RWPE1 (cell line): Measurements from ENCODE around the gene SORCS1.

Source experiments
- CTCF ChIA-PET: fragments of 350-600 bp; sonication (Branson Sonifier 250); formaldehyde crosslinking; extraction: SDS; loops from one replicate; lab custom pipeline; 2021; lab: Yijun Ruan, JAX
- POLR2A ChIA-PET: fragments of 400-600 bp; formaldehyde crosslinking; extraction: SDS; loops from one replicate; lab custom pipeline; 2020; ENCODE audit warnings: antibody characterized with exemption; ENCODE audit not compliant: low non-redundant PET; lab: Yijun Ruan, JAX
- DNase-seq: peaks from one replicate; pipeline ENCODE4 v3.0.0; 2012; ENCODE audit warnings: low spot score
- H3K27ac ChIP-seq: fragments of 450-650 bp; 2 replicates; pipeline ENCODE4 v1.5.1; 2017
- CTCF ChIP-seq: fragments of 450-650 bp; conservative IDR thresholded peaks from 2 replicates; pipeline ENCODE4 v1.5.1; 2017; ENCODE audit warnings: low read depth, mild to moderate bottlenecking

The SORCS1 gene

GRCh38 chr10:107013258-107014006 lies 151.1 kb downstream of the SORCS1 start:
- POLR2A ChIA-PET, result no interaction called here
- CTCF ChIA-PET, result no interaction called here
- no peak overlapping the region for H3K27ac ChIP-seq
- TF ChIP-seq CTCF, result no peak
- no peak for DNase-seq

- ChIA-PET CTCF (interaction anchor here (0.6 kb wide), 1 partner anchor 278 kb away, joined by 3 read pairs; no protein-coding TSS in a partner anchor), POLR2A (no interaction called here)
- no peak for TF ChIP-seq CTCF
- DNase-seq, result no peak
- H3K27ac ChIP-seq, result no peak overlapping the region
These were observed 152.5 kb downstream of the SORCS1 start for GRCh38 chr10:107011992-107012391.

GRCh38 chr10:107011105-107011504 lies 153.4 kb downstream of the SORCS1 start:
- CTCF ChIA-PET, result interaction anchor here (0.7 kb wide), 1 partner anchor 282 kb away, joined by 3 read pairs; no protein-coding TSS in a partner anchor
- TF ChIP-seq CTCF, result no peak

DNA sequence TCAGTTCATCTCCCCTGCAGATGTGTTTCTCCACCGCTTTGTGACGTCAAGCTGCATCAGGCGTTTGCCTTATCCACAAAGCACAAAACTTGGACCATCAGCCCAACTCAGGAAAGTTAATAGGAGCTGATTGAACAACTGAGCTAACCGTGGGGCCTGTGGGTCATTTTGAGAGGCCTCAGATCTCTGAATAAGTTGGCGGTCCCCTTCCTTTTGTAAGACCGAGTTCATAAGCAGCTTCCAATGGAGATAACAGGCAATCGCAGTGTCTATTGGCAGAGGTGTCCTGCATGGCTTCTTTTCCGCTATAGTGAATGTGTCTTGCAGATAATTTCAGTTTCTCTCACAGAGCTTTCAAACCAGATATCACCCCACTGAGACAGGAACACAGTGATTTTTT lies 154.0 kb downstream of the SORCS1 start:
- H3K27ac ChIP-seq, result no peak overlapping the region
- ChIA-PET CTCF (no interaction called here), POLR2A (no interaction called here)
- no peak for TF ChIP-seq CTCF
- no peak for DNase-seq

More at GRCh38 chr10:107011105-107011504, 153.4 kb downstream of the SORCS1 start:
- H3K27ac ChIP-seq, result no peak overlapping the region
- POLR2A ChIA-PET, result no interaction called here
- no peak for DNase-seq

DNA sequence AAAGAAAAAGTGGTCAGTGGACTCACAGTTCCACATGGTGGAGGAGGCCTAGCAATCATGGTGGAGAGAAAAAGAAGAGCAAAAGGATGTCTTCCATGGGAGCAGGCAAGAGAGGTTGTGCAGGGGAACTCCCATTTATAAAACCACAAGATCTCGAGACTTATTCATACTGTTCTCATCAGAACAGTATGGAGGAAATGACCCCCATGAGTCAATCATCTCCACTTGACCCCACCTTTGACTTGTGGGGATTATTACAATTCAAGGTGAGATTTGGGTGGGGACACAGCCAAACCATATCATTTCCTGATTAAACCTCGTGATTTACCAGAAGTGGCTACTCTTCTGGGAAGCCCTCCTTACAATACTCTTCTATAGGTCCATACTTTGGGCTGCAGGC lies 160.1 kb downstream of the SORCS1 start:
- CTCF ChIA-PET, result no interaction called here
- TF ChIP-seq CTCF, result no peak
- H3K27ac ChIP-seq, result no peak overlapping the region
- DNase-seq, result no peak
- POLR2A ChIA-PET, result no interaction called here

DNA sequence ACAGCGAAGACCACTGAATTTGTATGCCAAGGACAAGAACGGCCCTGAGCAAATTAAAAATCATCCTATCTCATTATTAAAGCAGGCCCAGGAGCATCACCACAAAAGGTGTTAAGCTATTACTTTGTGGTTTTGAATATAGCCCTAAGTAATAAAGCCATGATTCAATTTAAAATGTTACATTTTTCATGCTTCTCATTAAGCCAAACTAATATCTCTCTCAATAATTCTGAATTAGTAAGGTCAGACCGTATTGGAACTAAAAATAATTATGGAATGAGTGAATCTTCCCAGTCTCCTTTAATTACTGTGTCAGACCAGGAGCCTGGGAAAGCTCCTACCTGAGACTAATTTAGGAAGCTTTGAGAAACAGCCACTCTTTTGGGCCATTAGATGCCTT lies 162.4 kb downstream of the SORCS1 start:
- H3K27ac ChIP-seq, result no peak overlapping the region
- no peak for TF ChIP-seq CTCF
- ChIA-PET POLR2A (no interaction called here), CTCF (interaction anchor here (1.2 kb wide), 1 partner anchor 27 kb away, joined by 3 read pairs; no protein-coding TSS in a partner anchor)
- DNase-seq, result no peak
